Measurements from ENCODE around the gene MERTK.
"Not testable (repeated sequence)": the region's sequence is repeated elsewhere in the genome, so short reads cannot be mapped to it uniquely, and the experiment has no call there.

MERTK gene

DNA sequence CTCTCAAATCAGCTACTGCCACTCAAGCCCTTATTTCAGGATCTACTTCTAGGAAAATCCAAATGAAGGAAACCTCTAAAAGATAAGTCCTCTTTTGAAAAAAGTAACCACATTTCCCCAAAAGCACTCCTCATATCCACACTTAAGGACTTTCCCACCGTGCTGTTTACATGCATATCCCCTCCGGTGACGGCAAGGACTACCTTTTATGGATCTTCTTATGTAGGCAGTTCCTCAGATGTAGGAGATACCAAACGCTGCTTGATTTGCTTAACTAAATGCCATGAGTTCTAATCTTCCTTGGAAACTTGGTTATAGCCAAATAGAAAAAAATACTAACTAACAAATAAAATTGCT, 149.8 kb downstream of the MERTK start:
- no peak for DNase-seq

DNA sequence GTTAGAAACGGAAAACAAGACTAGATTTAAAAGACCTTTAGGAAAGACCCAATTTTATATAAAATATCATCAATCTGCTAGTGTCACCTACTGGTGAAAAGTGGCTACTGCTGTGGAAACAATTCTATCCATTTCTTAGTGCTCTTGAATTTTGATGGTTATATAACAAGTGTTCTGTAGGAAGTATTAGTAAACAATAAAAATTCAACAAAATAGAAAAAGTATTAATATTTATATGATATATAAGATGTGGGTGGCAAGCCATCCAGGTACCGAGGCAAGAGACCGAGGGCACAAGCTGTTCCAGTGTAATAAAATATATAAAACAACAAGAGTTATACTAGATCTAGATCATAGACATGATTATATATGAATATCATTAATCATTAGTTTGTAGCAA, 150.5 kb downstream of the MERTK start:
- peak; percentile 84 for DNase-seq

DNA sequence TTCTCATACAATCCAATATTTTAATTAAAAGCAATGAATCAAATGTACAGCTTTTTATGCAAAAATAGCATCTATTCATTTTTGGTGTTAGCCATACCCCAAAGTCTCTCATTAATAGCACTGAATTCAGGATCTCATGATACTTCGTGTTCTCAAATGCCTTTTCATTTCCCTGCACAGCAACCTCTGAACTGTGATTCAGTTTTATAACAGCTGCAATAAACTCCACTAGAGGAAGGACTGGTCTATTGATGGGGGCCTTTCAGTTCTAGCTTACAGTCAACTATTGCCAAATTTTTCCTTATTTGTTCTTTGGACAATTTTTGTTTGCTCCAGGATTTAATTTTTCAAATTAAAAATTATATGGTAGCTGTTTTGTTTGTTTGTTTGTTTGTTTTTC, 151.9 kb downstream of the MERTK start:
- no peak for DNase-seq

DNA sequence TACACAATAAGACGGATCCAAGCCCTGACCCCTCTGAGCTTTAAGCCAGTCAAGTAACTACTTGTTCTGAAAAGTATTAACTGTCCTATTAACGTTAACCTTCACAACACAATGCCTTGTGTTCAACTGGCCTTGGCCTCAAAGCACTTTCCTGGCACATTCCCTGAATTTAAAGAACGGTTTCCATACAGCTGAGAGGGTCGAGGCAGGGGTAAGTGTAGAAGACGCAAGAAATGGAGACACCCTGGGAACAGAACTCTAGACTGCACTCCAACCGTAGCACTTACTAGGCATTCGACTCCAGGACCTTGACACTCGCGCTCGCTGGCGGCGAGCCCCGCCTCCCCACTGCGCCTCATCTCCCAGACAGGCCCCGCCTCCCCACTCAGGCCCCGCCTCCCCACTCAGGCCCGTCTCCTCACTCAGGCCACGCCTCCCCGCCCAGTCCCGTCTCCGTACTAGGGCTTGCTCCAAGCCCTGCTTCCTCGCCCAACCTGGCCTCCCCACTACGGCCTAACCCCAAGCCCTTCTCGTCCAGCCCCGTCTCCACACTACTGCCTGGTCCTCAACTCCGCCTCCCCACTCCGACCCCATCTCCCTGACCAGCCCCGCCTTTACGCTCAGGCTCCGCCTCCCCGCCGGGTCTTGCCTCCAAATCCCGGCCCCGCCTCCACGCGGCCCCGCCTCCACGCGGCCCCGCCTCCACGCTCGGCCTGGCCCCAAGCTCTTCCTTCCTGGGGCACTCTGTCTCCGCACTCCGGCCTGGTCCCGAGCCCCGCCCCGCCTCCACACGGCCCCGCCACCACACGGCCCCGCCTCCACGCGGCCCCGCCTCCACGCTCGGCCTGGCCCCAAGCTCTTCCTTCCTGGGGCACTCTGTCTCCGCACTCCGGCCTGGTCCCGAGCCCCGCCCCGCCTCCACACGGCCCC, 155.8 kb downstream of the MERTK start:
- DNase-seq: peak; percentile 95

DNA sequence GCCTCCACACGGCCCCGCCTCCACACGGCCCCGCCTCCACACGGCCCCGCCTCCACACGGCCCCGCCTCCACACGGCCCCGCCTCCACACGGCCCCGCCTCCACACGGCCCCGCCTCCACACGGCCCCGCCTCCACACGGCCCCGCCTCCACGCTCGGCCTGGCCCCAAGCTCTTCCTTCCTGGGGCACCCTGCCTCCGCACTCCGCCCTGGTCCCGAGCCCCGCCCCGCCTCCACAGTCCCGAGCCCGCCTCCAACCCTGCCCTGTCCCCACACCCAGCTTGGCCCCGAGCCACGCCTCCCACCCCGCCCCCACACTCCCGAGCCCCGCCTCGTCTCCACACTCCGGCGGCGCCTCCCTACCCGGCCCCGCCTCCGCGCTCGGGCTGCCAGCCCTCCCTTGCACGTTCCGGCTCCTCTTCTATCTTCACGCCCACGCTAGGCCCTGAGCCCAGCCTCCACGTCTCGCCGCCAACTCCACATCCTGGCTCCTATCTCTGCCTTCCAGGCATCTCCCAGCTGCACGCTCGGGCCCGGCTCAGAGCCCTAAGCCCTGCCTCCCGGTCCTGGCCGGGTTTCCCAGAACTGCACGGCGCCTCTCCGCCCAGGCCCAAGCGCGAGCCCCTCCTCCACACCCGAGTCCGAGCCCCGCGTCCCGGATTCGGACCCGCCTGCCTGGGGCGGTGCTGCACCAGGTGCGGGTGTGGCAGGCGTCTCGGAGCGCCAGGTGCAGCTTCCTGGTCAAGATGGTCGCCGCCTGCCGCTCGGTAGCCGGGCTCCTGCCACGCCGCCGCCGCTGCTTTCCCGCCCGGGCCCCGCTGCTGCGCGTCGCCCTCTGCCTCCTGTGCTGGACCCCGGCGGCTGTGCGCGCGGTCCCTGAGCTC, 156.7 kb downstream of the MERTK start, which contains the start of gene TMEM87B:
Gene TMEM87B (plus strand): TSS at position 423 of the 883 bp plus-strand sequence. CDS start 323 bp downstream, at position 746.
- peak; percentile 99 for DNase-seq

DNA sequence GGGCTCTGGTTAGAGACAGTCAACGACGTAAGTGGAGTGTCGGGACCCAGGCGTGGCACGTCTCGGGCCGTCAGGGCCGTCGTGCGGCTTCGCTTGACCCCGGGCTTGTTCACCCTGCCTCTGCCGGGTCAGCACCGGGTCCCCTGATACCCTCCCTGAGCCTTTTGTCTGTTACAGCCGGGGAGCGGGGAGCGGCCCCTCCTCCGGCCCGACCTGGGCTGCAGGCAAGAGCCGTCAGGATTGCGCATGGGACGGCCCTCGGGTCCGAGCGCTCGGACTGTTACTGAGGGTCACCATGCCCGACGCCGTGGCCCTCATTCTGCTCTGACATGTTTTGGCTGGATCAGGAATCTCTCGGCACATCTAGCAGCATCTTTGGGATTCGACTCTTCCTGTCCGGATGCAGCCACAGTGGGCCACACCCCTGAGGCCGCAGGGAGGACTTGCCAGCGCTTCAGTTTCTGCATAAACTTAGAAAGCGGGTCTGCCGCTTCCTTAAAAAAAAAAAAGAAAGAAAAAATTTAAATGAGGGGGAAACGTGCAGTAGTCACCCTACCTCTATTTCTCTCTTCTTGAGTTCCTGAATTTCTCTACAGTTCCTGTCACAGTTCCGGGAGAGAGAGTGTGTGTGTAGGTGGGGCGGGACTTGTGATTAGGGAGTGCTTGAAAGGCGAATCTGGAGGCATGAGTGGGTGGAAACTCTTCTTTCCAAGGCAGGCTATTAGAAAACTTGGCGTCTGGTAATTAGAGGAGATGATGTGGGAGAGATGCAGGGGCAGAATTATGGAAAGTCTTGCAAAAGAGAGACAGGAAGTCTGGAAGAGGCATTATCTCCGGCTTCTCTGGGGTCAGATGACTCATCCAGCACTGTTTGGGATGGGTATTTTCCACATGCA, 157.6 kb downstream of the MERTK start:
- DNase-seq: peak; percentile 83

DNA sequence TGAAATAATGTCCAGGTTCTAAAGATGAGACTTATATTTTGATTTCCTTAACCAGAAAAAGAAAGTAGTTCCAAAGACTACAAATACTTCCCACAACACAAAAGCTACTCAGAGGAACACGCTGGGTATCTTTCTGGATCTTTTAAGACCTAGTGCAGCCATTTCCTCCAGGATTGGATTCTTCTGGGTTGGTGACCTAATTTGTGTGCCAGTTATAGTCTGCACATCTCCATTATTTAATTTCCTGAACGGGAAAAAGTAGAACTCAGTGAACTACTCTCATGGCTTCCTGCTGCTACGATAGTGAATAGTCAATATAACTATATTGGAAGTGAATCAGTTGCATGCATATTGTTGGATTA, 158.2 kb downstream of the MERTK start:
- no peak for DNase-seq

DNA sequence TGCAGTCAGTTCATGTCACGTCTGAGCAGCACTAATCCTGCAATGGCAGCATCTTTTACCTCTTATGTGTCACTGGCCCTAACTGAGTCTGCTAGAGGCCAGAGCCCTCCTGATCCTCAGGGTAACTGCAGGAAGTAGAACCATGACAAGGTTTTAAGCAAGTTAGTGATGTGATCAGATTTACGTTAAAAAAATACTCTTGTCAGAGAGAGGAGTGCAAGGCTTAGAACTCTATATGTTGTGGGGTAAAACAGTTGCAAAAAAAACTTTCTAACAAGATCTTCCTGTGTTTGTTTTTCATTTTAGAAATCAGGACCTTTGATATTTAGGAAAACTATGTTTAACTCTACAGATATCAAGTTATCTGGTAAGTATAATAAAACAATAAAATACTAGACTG, 161.3 kb downstream of the MERTK start:
- DNase-seq: no peak

DNA sequence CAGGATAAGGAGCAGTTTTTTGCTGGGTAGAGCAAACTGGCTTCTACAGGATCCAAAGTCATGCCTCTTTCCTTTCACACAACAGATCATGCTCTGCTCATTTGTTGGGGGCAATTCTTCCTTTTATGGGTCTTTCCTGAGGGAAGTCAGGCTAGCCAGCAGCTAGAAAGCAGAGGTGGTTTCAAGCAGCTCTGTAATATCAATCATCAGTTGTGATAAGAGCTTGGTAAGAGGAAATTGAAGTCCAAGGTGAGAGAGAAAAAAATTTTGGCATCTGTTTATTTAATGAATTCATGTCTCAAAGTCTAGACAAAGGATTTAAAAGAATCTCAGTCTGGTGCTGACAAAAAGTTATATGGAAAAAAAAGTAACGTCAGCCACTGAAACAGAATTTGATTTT, 162.9 kb downstream of the MERTK start:
- no peak for DNase-seq

DNA sequence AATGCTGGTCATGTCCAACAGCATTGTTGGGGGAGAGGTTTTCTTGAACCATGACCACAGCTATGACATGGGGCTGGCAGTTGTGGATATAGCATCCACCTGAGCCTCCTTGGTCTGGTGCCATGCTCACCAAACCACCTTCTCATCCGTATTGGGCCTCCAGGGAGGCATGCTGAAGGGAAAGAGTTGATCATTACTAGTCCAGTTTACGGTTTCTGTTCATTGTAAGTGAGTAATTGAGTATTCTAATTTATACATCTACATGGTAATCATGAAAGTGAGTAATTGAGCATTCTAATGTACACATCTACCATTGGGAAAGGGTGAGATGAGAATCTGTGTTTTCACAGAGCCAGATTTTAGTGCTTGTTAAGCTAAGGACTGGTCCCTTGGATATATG, 163.4 kb downstream of the MERTK start:
- no peak for DNase-seq

DNA sequence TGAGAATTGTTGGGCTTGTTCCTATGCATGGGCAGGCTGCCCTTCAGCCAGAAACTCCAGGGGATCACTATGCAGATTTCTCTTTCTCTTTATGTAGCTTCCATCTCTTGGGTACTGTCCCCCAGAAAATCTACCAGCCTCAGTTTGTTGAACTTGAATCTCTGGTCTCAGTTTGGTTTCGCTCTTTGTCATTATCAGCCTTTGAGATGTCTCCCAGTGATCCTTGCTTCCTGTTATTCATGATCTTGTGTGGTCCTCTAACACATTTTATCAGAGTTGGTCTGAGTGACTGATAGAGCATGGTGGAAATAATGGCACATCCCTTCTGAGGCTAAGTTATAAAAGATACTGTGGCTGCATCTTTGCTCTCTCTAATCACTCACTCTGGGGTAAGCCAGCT, 164.5 kb downstream of the MERTK start:
- no peak for DNase-seq

DNA sequence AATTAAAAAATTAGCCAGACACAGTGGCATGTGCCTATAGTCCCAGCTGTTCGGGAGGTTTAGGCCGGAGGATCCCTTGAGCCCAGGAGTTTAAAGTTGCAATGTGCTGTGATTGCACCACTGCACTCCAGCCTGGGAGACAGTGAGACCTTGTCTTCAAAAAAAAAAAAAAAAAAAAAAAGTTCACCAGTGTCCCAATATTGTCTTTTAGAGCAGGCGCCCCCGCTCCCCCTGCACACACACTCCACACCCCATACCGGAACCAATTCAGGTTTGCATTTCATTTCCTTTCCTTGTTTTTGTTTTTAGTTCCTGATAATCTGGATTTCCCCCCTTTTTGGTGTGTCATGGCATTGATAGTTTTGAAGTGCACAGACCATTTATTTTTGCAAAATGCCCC, 167.1 kb downstream of the MERTK start:
- DNase-seq: no peak

DNA sequence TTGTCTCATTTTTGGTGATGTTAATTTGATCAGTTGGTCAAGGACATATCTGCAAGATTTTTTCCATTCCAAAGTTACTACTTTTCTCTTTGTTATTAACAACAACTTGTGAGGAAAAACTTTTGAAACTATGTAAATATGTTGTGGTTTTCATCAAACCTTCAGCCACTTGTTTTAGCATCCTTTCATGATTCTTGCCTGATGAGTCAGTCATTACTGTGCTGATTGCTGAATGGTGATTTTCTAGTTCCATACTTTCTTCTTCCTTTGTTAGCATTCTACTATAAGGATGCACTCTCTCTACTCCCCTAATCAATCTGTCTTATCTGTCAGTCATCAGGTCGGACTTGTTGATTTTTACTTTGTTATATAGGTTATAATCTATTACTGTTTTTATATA, 167.6 kb downstream of the MERTK start:
- DNase-seq: no peak

DNA sequence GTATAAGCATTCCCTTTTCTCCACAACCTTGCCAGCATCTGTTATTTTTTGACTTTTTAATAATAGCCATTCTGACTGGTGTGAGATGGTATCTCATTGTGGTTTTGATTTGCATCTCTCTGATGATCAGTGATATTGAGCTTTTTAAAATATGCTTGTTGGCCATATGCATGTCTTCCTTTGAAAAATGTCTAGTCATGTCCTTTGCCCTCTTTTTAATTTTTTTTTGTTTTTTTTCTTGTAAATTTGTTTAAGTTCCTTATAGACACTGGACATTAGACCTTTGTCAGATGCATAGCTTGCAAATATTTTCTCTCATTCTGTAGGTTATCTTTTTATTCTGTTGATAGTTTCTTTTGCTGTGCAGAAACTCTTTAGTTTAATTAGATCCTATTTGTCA, 171.4 kb downstream of the MERTK start:
- not testable (repeated sequence) for DNase-seq

DNA sequence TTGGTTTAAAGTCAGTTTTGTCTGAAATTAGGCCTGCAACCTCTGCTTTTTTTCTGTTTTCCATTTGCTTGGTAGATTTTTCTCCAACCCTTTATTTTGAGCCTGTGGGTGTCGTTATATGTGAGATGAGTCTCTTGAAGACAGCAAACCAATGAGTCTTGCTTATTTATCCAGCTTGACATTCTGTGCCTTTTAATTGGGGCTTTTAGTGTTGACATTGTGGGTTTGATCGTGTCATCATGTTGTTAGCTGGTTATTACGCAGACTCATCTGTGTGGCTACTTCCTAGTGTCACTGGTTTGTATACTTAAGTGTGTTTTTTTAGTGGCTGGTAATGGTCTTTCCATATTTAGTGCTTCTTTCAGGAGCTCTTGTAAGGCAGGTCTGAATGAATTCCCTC, 175.5 kb downstream of the MERTK start:
- no peak for DNase-seq

DNA sequence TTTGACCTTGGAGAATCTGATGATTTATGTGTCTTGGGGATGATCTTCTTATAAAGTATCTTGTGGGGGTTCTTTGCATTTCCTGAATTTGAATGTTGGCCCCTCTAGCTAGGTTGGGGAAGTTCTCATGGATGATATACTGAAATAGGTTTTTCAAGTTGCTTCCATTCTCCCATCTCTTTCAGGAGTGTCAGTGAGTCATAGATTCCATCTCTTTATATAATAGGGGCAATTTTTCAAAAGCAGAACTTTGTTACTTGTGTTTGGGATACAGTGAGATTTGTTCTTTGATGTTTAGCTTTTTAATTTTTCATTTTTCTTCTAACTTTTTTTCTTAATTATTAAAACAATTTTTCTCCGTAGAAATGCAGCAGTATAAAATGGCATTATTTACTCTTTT, 176.1 kb downstream of the MERTK start:
- DNase-seq: no peak

DNA sequence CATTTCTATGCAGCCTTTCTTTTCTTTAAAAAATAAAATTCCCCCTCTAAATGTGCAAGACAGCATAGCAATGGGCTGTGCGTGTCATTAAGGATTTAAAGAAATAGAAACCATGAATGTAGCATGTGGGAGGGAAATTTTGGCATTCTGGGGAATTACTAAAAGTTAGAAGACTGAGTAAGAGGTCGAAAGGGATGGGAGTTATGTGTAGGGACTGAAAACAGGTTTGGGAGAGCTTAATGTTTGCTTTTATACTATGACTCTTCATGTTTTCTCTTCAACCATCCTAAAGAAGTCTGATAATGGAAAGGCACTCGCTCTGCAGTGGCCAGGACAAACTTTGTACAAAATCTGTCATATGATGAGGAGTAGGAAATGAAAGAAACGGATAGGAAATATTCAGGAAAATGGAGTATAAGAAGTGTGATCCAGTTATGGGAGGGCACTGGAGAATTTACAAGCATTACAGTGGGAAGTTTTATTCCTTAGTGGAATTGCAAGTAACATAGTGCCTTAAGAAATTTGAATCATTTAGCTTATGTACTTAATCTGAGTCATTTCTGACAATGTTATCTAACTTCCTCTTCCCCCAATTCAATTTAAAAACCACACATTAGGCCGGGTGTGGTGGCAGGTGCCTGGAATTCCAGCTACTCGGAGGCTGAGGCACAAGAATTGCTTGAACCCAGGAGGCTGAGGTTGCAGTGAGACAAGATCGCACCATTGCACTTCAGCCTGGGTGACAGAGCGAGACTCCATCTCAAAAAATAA, 177.3 kb downstream of the MERTK start:
- no peak for DNase-seq

DNA sequence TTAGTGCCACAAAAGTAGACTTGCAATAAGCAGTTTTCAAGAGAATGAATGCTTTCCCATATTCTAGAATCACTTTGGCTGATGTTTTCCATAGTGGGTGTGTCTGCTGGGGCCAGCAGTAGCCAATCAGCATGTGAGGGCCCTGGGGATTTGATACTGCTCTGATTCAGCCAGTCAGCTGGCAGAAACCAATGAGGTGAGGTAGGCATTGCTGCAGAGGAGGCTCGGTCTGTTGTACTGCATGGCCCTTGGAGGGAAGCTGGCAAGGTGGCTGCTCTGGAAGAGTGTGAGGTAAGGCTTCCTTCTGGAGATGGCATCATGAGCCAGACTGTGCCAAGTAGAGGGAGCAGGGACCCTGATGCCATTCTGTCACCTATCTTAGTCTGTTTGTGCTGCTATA, 179.4 kb downstream of the MERTK start:
- DNase-seq: no peak
